ENCODE measurements around the gene NFYC. TPM values are rescaled to one million over a fixed set of nuclear protein-coding genes. Genes with fewer than 3 reads are reported as not detected.

NFYC gene
- total and polyA plus RNA-seq, 2 of the 8 experiments (the other 6 are each of a cell fraction or from before 2014, with no cell fraction given), result 54.1 to 124 TPM

DNA sequence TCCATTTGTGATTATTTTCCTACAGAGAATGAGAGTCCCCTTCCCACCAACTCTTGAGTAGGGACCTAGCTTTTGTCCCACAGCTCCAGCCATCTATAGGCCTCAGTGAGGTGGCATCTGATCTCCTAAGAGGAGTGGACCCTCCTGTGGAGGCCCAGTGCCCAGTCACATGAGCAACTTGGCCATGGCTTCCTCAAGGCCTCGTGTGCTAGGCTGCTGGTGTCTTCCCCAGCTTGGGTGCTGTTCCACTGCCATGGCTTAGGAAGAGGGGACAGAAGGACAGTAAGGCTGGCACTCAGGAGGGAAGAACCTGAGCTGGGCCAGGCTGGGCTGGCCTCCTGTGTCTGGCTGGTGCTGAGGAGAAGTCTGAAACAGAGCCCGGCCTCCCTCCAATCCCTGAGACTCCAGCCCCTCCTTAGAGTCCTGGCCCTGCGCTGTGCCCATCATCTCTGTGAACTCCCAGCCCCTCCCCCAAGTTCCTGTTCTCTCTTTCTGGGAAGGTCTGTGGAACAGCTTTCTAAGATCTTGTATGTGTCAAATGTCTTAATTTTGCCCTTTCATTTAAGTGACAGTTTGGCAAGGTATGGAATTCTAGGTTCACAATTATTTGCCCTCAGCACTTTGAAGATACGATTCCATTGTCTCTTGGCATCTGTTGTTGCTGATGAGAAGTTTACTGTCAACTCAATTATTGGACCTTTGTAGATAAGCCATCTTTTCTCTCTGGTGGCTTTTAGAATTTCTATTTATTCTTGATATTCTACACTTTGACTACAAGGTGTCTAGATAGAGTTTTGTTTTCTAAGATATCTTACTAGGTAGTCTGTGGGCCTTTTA, 85.0 kb downstream of the NFYC start:
- H3K9ac ChIP-seq (replicated peaks in 1 of 4; ENCODE audit: extremely low read depth in 1 of 4, low read depth in 3 of 4, low read length in 3 of 4), result no peak overlapping the region
- ChIA-PET POLR2A (ENCODE audit: partially characterized antibody) (interaction anchor here (1.0 to 3.5 kb wide), 4 partner anchors 9 to 55 kb away, joined by 3 to 9 read pairs (median 4); no protein-coding TSS in a partner anchor), CTCF (ENCODE audit: partially characterized antibody) (interaction anchor here (3.2 to 14.3 kb wide), 6 partner anchors 17 to 174 kb away, joined by 31 to 325 read pairs (median 117); no protein-coding TSS in a partner anchor)
- DNase-seq (ENCODE audit: low read depth in 1 of 2, low spot score in 2 of 2) (no peak), FAIRE-seq (no peak)
- no peak overlapping the region for H2BK120ac ChIP-seq (replicated peaks; ENCODE audit: low read depth, low read length)
- H3K27me3 ChIP-seq (replicated peaks in 1 of 4; ENCODE audit: control insufficient read depth in 3 of 4, extremely low read depth in 1 of 4, insufficient read depth in 3 of 4, low read length in 3 of 4), result peaks cover 0 to 8% (median 5%) of the 10 kb centered on the region in 4 experiments; a peak in 6 of 7 replicates
- H2AK5ac ChIP-seq (ENCODE audit: low read depth, low read length), result no peak overlapping the region
- no peak overlapping the region for H3K56ac ChIP-seq (replicated peaks; ENCODE audit: insufficient read length, low read depth, low read length)
- H3K14ac ChIP-seq (ENCODE audit: insufficient read length), result no peak overlapping the region
- H3K9me3 ChIP-seq (ENCODE audit: insufficient read depth in 2 of 2, low read depth in 1 of 2, low read length in 1 of 2), result peaks cover 5% of the 10 kb centered on the region in 2 experiments; a peak in 2 of 4 replicates
- no peak for TF ChIP-seq JUND (IDR thresholded peaks at IDR 0.05; ENCODE audit: low read length)
- no peak for TF ChIP-seq RXRA (IDR thresholded peaks at IDR 0.05; ENCODE audit: insufficient read depth, low read depth, low read length)
- TF ChIP-seq NANOG (IDR thresholded peaks at IDR 0.05; ENCODE audit: insufficient read depth, low read depth, low read length, poor library complexity, severe bottlenecking), result no peak
- no peak for TF ChIP-seq GTF2F1 (IDR thresholded peaks at IDR 0.05; ENCODE audit: borderline replicate concordance, low read depth, low read length)
- TF ChIP-seq SIRT6 (IDR thresholded peaks at IDR 0.05; ENCODE audit: low read length), result no peak
- no peak overlapping the region for H2AFZ ChIP-seq (ENCODE audit: low read length)
- H3K27ac ChIP-seq (ENCODE audit: low read depth, low read length), result no peak overlapping the region
- H3K36me3 ChIP-seq (ENCODE audit: control insufficient read depth in 2 of 4, insufficient read depth in 4 of 4, low read length in 3 of 4), result peaks cover 0 to 3% (median 1%) of the 10 kb centered on the region in 4 experiments; a peak in 2 of 8 replicates
- peaks cover 0 to 3% of the 10 kb centered on the region in 2 experiments for H4K20me1 ChIP-seq (replicated peaks in 1 of 2; ENCODE audit: control insufficient read depth in 1 of 2, insufficient read depth in 2 of 2, low read length in 2 of 2)
- H3K79me1 ChIP-seq (ENCODE audit: low read depth, low read length), result no peaks in the 10 kb centered on the region
- H4K91ac ChIP-seq (replicated peaks; ENCODE audit: insufficient read length, low read length), result no peak overlapping the region
- H3K79me2 ChIP-seq (ENCODE audit: control insufficient read depth in 1 of 2, insufficient read depth in 2 of 2, low read length in 2 of 2), result no peaks in the 10 kb centered on the region
- H2BK5ac ChIP-seq (ENCODE audit: low read depth, low read length), result no peak overlapping the region
- H2BK12ac ChIP-seq (ENCODE audit: low read depth, low read length), result no peak overlapping the region
- peaks cover 2% of the 10 kb centered on the region; the same call in 1 of the 2 replicates for H3K23me2 ChIP-seq (ENCODE audit: low read depth, low read length)
- WGBS, 2 experiments (ENCODE audit: extremely low coverage in 1 of 2, insufficient coverage in 1 of 2, insufficient read length in 1 of 2, insufficient replicate concordance in 2 of 2, low coverage in 1 of 2, low lambda C conversion rate in 2 of 2, missing lambda C conversion rate in 1 of 2), result 88% methylated on average over 4 of the region's 4 CpGs; no CpG with 5 or more reads in 1 of the 2 experiments
- no peak overlapping the region for H2BK15ac ChIP-seq (ENCODE audit: low read length)
- no peak overlapping the region for H3K18ac ChIP-seq (ENCODE audit: extremely low read depth, low read length)
- H4K5ac ChIP-seq (ENCODE audit: insufficient read length, low read depth, low read length), result no peak overlapping the region
- H3K4me2 ChIP-seq (ENCODE audit: insufficient read depth in 1 of 2, low read depth in 2 of 2, low read length in 2 of 2), result no peak overlapping the region
- no peak overlapping the region for H4K8ac ChIP-seq (ENCODE audit: extremely low read depth, insufficient read depth, low read length)
- no peak overlapping the region for H3K23ac ChIP-seq (ENCODE audit: insufficient read length)
- H3K4ac ChIP-seq (replicated peaks; ENCODE audit: insufficient read length, low read depth, low read length), result no peak overlapping the region
- H2BK20ac ChIP-seq (ENCODE audit: low read length), result no peak overlapping the region
- H3K4me1 ChIP-seq (replicated peaks in 1 of 4; ENCODE audit: control insufficient read depth in 3 of 4, insufficient read depth in 4 of 4, low read length in 3 of 4), result peaks cover 4 to 25% (median 11%) of the 10 kb centered on the region in 4 experiments; a peak in 6 of 7 replicates
- H3K4me3 ChIP-seq (ENCODE audit: extremely low read depth in 1 of 4, insufficient read depth in 2 of 4, low read depth in 3 of 4, low read length in 4 of 4), result no peak overlapping the region
